Rectal smooth muscle tissue (tissue), 1 donor: ENCODE measurements around the gene RREB1.

Source experiments
- H3K27ac ChIP-seq: one replicate; pipeline ENCODE4 v1.7.0; 2013; ENCODE audit warnings: low read depth, low read length, inconsistent platforms
- H3K27me3 ChIP-seq: one replicate; pipeline ENCODE4 v1.7.0; 2013; ENCODE audit warnings: low read length; ENCODE audit not compliant: control insufficient read depth, insufficient read depth
- H3K36me3 ChIP-seq: one replicate; pipeline ENCODE4 v1.7.0; 2013; ENCODE audit warnings: low read length; ENCODE audit not compliant: control insufficient read depth, insufficient read depth
- H3K4me1 ChIP-seq: one replicate; pipeline ENCODE4 v1.7.0; 2013; ENCODE audit warnings: low read length; ENCODE audit not compliant: control insufficient read depth, insufficient read depth
- H3K4me3 ChIP-seq: one replicate; pipeline ENCODE4 v1.7.0; 2013; ENCODE audit warnings: low read length
- H3K9ac ChIP-seq: one replicate; pipeline ENCODE4 v1.7.0; 2013; ENCODE audit warnings: low read length

RREB1 gene

DNA sequence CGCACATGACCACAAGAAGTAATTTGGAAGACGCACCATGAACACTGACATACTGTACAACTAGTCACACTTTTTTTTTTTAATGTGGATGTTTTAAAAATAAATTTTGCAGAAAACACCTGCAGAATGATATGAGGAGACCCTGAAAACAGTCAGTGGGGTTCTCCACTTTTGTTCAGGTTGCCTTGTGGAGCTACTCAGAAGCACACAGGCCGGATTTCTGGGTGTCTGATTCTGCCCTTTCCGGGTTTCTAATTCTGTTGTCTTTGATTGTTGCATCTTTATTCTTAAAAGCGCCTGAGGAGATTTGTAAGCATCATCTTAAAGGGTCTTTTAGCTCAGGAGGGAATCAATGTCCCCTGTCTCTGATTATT, 130.8 kb downstream of the RREB1 start:
- Histone ChIP-seq H3K27me3 (no peaks in the 10 kb centered on the region), H3K4me1 (peaks cover 4% of the 10 kb centered on the region), H3K9ac (no peak overlapping the region), H3K4me3 (no peak overlapping the region), H3K27ac (no peak overlapping the region), H3K36me3 (peaks cover 10% of the 10 kb centered on the region)

DNA sequence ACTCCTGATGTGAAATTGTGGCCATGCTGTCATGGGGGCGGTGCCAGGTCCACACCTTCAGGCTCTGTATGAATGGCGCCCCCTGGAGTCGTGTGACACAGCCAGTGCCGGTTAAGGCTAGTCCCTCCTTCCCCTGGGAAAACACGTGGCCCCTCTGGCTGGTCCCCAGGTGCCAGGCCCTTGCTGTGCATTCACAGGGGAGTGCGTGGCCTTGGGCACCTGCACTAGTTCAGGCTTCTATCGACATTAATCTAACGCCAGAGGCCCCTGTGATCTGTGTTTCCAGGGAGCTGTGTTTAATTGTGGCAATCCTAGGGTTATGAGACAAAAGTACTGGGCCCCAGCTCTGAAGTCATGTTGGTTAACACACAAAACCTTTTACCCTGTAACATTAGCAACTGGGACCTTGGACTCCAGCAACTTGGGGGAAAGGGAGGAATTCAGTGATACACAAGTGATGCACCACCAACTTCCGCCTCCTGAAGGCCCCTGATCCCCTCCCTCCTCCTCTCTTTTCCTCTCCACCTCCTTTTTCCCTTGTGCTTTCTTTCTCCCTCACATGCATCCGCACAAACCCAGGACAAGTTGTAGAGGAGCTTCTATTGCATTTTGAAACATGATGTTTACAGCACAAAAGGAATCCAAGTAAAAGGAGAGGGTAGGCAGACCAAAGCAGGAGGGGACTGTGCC, 131.3 kb downstream of the RREB1 start:
- Histone ChIP-seq H3K4me1 (peaks cover 5% of the 10 kb centered on the region), H3K36me3 (peaks cover 6% of the 10 kb centered on the region), H3K27ac (no peak overlapping the region), H3K4me3 (no peak overlapping the region), H3K27me3 (no peaks in the 10 kb centered on the region), H3K9ac (no peak overlapping the region)

DNA sequence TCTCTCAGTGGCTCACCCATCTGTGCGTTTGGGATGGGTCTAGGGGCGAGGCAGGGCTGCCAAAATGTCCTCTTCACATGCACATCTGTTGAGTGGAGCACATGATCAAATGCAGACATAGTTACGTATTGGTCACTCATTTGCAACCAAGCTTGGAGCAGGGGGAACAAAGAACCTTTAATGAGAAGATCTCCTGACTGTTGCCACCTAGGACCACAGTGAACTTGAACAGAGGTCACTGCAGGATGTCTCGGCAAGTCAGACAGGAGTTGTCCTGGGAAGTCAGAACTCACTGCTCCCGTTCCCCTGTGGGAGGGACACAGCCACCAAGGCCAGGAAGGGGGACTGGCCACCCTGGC, 131.8 kb downstream of the RREB1 start:
- Histone ChIP-seq H3K27me3 (no peaks in the 10 kb centered on the region), H3K4me1 (peaks cover 5% of the 10 kb centered on the region), H3K4me3 (no peak overlapping the region), H3K27ac (no peak overlapping the region), H3K36me3 (peaks cover 6% of the 10 kb centered on the region), H3K9ac (no peak overlapping the region)

DNA sequence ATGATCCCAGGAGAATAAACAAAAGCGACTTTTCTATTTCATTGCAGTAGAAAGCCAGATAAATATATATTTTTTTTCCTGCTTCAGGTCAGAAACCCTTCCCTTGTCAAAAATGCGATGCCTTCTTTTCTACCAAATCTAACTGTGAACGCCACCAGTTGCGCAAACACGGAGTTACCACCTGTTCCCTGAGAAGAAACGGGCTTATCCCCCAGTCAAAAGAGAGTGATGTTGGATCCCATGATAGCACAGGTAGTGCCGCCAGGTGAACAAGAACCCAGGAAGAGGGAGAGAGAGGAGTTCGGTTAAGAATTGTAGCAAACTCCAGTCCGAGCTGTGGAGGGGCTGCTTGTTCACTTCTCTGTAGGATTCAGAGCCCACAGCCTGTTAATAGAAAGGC, 132.6 kb downstream of the RREB1 start:
- Histone ChIP-seq H3K27ac (no peak overlapping the region), H3K4me1 (peaks cover 5% of the 10 kb centered on the region)

DNA sequence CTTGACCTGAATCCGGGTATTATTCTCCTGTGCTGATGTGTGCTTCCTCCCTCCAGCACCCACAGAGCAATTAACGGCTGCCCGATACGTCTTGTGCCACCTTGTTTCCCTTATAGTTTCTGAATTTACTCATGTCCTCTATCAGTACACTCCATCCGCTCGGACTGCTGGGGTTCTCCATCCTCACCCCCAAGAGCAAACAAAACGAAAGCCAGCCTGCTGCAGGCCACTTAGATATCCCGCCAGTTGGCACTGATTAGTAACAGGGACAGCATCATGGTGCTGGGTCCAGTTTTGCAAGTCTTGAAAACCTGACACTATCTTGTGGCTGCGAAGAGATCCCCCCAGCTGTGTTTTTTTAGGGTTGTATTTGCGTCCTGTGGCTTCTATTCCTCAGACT, 133.4 kb downstream of the RREB1 start:
- Histone ChIP-seq H3K27ac (no peak overlapping the region), H3K4me3 (no peak overlapping the region), H3K4me1 (peaks cover 5% of the 10 kb centered on the region)

More for the DNA sequence above, 132.6 kb downstream of the RREB1 start:
- Histone ChIP-seq H3K9ac (no peak overlapping the region), H3K27me3 (no peaks in the 10 kb centered on the region), H3K4me3 (no peak overlapping the region), H3K36me3 (peaks cover 8% of the 10 kb centered on the region)

DNA sequence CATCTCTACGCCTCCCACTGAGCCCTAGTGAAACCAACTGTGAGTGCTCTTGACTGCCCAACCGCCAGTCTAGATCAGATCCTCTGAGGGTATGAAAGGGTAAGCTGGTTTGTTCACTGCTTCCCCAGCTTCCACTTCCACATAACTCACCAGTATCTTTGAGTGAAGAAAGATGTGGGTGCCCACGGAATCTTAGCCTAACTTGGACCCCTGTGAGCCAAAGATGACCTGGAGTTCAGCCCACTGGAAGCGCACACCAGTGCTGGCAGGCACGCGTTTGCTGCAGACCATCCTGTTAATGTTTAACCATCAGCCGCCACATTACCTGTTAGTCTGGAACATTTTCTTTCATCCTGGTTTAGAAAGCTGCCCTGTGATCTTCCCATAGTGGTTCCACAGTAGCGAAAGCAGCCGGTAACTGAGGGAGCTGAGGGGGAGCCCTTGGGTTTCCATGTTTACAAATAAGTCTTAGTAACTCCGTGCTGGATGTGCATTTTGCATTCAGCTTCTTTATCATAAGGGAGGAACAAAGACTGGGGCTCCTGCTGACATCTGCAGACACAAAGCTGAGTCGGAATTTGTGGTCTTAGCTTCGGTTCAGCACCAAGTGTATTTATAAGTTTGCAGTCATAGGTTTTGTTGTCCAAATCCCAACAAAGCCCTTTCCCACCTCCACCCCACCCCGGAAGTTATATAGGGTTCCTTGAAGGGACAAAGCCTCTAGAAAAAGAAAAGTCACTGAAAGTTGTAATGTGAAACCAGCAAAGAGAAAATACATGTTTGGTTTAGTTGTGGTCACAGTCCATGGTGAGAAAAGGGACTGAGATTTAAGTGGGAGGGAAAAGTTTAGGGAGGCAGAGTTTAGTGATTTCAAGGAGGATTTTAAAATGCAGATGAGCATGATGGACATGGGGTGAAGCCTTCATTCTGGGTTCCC, 134.2 kb downstream of the RREB1 start:
- no peak overlapping the region for H3K4me3 ChIP-seq
- peaks cover 5% of the 10 kb centered on the region for H3K4me1 ChIP-seq
- peaks cover 12% of the 10 kb centered on the region for H3K36me3 ChIP-seq
- no peak overlapping the region for H3K9ac ChIP-seq
- no peaks in the 10 kb centered on the region for H3K27me3 ChIP-seq
- no peak overlapping the region for H3K27ac ChIP-seq

More for the DNA sequence above, 133.4 kb downstream of the RREB1 start:
- no peaks in the 10 kb centered on the region for H3K27me3 ChIP-seq
- peaks cover 12% of the 10 kb centered on the region for H3K36me3 ChIP-seq
- H3K9ac ChIP-seq = no peak overlapping the region

DNA sequence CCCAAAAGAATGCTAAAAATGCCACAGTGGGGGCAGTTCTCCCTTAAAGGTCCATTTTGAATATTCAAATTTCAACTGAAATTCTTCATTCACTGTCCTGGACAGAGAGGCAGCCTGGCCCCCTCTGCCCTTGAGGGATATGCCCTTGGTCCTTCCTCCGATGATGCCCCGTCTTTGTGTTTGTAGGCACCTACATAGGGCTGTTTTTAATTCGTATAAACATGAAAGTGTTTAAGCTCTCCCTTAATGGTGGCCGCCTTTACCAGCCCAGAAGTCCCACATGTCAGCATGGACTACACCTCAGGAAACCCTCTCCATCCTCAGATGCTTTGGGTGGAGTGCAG, 135.0 kb downstream of the RREB1 start:
- Histone ChIP-seq H3K36me3 (peaks cover 18% of the 10 kb centered on the region), H3K4me1 (peaks cover 5% of the 10 kb centered on the region), H3K4me3 (no peak overlapping the region), H3K9ac (no peak overlapping the region), H3K27me3 (no peaks in the 10 kb centered on the region), H3K27ac (no peak overlapping the region)

DNA sequence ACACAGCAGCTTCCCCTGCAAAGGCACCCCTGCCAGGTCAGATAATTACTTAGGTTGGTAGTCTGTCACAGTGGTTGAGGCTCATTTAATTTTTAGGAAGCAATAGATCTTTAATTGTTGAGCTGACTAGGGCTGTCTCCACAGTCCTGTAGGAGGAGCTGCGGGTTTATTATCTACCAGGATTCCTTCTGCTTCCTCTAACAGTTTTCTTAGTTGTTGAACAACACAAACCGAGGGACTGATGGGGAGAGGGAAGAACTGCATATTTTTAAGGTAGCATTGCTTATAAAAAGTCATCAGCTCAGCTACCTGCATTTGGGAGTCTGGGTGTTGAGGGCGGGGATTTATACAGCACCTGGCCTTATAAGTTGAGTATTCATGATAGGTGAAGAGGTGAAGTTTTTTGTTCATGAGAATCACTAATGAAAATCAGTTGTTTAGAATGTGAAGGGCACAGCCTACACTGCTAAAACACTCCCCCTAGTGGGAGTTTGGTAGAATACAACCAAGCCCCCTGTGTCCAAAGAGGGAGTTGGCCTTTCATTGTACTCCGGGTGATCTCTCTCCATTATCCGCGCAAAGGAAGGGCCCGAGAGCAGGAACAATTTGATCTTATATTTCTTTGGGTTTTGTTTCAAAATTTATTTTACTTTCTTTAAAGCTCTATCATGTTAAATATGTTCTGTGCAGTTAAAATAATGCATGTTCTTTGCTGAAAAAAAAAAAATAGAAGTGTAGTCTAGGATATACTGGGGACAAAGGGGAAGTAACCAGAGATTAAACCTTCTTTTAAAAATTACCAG, 135.6 kb downstream of the RREB1 start:
- no peak overlapping the region for H3K4me3 ChIP-seq

DNA sequence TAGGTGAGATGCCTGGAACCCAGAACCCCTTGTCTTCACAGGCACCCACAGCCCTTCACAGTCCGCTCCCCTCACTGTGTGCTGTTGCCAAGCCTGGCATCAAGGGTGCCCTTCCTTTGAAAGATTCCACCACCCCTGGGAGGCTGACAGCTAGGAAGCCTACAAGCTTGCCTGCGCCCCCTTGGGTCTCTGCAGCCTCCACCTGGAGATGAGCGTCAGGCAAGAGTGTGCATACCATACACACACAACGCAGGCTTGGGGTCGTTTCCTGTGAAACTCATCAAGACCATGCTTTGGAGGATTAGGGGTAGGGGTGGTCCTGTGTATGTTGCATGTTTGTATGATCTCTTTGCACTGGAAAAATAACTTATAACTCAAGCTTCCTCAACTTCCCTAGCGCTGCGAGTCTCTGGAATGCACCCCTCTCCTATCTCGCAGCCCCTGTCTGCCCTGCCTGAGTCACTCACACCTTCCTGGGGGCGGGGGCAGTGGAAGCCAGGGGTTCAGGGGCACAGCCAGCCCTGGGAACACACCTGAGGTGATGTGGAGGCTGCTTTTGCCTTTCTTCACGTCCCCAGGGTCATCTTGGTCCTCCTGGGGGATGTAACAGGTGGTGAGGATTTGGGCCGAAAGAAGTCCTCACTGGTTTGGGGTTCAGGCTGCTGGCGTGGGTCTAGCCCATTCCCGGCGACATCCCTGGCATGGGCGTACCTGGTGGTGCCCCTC, 138.1 kb downstream of the RREB1 start:
- Histone ChIP-seq H3K9ac (no peak overlapping the region), H3K27ac (no peak overlapping the region), H3K4me3 (no peak overlapping the region), H3K4me1 (peaks cover 5% of the 10 kb centered on the region), H3K27me3 (no peaks in the 10 kb centered on the region), H3K36me3 (peaks cover 32% of the 10 kb centered on the region)

More for the DNA sequence above, 135.6 kb downstream of the RREB1 start:
- peaks cover 24% of the 10 kb centered on the region for H3K36me3 ChIP-seq
- no peaks in the 10 kb centered on the region for H3K27me3 ChIP-seq
- no peak overlapping the region for H3K27ac ChIP-seq
- no peak overlapping the region for H3K9ac ChIP-seq
- peaks cover 5% of the 10 kb centered on the region for H3K4me1 ChIP-seq

DNA sequence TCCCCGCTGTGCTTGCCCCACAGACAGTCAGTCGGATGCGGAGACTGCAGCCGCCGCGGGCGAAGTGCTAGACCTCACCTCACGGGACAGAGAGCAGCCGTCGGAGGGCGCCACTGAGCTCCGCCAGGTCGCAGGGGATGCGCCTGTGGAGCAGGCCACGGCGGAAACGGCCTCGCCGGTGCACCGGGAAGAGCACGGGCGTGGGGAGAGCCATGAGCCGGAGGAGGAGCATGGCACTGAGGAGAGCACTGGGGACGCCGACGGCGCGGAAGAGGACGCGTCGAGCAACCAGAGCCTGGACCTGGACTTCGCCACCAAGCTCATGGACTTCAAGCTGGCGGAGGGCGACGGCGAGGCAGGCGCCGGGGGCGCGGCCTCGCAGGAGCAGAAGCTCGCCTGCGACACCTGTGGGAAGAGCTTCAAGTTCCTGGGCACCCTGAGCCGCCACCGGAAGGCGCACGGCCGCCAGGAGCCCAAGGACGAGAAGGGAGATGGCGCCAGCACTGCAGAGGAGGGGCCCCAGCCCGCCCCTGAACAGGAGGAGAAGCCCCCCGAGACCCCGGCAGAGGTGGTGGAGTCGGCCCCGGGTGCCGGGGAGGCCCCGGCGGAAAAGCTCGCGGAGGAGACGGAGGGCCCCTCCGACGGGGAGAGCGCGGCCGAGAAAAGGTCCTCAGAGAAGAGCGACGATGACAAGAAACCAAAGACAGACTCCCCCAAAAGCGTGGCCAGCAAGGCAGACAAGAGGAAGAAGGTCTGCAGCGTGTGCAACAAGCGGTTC, 138.8 kb downstream of the RREB1 start:
- Histone ChIP-seq H3K36me3 (peaks cover 32% of the 10 kb centered on the region), H3K27me3 (no peaks in the 10 kb centered on the region), H3K4me1 (peaks cover 5% of the 10 kb centered on the region), H3K4me3 (no peak overlapping the region), H3K27ac (no peak overlapping the region), H3K9ac (no peak overlapping the region)

DNA sequence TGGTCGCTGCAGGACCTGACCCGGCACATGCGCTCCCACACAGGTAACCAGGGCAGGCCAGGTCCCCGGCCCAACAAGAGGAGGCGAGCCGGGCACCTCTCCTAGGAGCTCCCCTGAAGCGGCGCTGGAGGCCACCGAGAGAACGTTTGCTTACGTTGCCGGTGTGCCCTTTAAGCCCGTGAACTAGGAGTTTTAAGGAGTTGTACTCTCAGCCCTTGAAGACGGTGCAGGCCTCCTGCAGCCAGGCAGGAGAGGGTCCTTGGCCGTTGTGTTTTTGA, 139.4 kb downstream of the RREB1 start:
- Histone ChIP-seq H3K36me3 (peaks cover 32% of the 10 kb centered on the region), H3K9ac (no peak overlapping the region), H3K27ac (no peak overlapping the region), H3K4me3 (no peak overlapping the region), H3K4me1 (peaks cover 5% of the 10 kb centered on the region), H3K27me3 (no peaks in the 10 kb centered on the region)
